NCI-H524 (cell line): ENCODE results near the gene CNOT1.
"Not testable (repeated sequence)": the region's sequence is repeated elsewhere in the genome, so short reads cannot be mapped to it uniquely, and the experiment has no call there.

Experiments used
- DNase-seq, 2 experiments: peaks; one replicate each; lab custom pipeline; 2025; lab: John Stamatoyannopoulos, UW

Gene CNOT1

DNA sequence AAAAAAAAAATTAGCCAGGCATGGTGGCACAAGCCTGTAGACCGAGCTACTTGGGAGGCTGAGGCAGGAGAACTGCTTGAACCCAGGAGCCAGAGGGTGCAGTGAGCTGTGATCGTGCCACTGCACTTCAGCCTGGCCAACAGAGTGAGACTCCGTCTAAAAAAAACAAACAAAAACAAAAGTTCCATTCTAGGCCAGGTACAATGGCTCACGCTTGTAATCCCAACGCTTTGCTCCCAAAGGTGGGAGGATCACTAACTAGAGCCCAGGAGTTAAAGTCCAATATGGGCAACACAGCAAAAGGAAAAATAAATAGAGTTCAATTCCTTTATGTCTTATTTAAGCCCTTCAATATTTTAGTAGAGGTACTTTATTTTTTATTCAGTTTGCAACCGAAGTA is 47.5 kb downstream of the CNOT1 start:
- DNase-seq = no peak

DNA sequence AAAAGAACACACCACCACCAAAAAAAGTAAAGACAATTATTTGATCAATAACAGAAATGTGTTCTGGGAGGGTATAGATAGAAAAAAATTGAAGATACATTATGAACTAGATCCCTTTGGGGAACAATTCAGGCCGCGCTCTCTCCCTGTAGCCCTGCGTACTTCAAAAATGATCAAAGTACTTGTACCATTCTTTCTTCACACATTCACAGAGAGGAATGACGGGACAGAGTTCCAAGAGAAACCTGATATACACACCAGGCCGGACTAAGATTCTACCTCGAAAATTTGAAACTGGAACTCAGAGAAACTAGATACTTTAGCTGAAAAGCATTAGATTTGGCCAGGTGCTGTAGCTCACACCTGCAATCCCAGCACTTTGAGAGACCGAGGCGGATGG is 50.0 kb downstream of the CNOT1 start:
- DNase-seq = no peak

DNA sequence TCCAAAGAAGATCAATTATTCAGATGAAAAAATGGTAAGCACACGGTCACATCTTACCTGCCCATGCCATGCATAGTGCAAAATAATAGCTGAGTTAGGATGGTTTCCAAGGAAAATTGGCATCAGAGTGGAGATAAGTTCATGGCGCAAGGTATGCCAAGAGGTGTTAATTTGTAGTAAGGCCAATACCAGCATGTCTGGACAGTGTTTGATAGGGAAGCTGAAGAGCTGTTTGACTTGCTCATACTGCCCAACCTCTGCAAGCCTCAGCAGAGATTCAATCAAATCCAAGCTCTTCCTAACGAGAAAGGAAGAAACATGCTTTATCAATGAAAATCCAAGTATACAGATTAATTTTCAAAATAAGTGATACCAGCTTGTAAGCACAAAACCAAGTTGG is 51.0 kb downstream of the CNOT1 start:
- no peak for DNase-seq

DNA sequence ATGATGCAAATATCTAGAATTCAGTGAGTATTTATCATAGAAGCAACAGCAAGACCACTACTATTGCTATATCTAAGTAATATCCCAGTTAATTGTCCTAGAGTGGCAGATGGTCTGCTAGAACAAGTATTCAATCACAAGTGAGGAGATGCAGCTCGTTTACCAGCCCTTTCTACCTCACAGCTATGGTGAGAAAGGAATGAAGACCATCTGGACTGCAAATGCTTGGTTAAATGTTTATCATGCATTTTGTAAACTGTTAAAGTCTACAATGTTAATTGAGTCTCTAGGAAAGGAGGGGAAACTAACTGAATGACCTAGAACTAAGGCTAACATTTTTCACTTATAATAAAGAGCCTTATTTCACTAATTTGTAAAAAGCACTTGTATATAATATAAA is 52.5 kb downstream of the CNOT1 start:
- peak; percentile 37 to 80 for DNase-seq

DNA sequence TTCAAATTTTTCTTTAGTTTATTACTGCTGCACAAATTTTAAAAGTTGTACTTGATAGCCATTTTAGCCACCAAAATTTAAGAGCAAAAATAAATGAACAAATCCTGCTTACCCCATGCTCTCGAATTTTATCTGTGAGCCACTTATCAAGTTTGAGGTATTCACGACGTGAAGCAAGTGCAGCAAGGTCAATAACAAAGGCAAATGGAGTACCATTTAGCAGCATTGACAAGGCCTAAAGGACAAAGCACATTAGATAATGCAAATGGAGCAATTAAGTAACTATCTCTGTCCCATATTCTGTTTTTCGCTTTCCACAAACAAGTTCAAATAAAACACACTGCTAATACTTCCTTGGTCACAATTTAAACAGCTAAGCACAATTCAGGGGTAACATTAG is 54.7 kb downstream of the CNOT1 start:
- DNase-seq = no peak

DNA sequence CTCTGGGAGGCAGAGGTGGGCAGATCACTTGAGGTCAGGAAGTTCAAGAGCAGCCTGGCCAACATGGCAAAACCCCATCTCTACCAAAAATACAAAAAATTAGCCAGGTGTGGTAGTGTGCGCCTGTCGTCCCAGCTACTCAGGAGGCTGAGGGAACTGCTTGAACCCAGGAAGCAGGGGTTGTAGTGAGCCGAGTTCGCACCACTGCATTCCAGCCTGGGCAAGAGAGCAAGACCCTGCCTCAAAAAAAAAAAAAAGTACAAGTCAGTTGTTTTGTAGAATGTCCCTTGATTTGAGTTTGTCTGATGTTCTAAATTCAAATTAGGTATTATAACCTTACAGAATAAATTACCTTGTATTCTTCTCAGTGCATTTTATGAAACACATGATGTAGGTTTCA is 63.9 kb downstream of the CNOT1 start:
- DNase-seq = not testable (repeated sequence)

DNA sequence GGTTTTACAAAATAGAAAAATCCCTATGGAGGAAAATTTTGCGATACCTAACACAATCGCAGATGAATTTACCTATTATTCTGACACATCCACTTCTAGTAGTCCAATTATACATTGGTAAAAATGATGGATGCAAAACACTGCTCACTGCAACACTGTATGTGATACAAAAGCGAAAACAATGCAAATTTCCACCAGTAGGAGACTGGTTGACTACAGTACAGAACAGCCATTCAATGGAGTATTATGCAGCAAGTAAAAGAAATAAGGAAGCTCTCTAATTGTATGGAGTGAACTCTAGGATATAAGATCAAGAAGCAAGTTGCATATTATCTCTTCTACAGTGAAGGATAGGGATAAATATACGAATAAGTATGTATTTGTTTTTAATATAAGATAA is 65.9 kb downstream of the CNOT1 start:
- DNase-seq = no peak

DNA sequence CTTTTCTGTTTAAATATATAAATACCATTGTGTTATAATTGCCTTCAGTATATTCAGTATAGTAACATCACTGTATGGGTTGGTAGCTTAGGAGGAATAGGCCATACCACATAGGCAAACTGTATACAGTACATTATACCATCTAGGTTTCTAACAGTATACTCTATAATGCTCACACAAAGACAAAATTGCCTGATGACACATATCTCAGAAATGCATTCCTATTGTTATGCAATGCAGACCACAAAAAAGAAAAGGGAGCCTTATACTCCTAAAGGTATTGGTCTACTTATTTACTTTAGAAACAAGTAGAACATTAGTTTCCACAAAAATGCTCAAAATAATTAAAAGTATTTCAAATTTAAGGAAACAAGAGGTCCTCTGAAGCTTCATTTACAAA is 66.4 kb downstream of the CNOT1 start:
- DNase-seq = no peak

DNA sequence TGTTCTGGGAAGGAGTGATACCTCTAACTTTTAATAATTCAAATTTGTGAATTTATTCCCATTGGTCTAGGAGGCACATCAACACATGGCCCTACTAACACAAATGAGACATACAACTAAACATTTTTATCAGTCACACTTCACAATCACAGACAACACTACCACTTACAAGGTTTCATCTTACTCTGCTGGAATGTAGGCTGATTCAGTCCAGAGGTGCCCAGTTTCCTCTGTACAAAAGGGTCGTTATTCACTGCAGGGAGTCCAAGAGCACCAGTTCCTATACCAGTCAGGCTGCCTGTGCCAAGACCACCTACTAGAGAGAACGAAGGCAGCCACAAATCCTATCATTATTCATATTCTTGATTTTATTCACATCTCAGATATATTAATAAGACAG is 72.9 kb downstream of the CNOT1 start:
- DNase-seq = no peak

DNA sequence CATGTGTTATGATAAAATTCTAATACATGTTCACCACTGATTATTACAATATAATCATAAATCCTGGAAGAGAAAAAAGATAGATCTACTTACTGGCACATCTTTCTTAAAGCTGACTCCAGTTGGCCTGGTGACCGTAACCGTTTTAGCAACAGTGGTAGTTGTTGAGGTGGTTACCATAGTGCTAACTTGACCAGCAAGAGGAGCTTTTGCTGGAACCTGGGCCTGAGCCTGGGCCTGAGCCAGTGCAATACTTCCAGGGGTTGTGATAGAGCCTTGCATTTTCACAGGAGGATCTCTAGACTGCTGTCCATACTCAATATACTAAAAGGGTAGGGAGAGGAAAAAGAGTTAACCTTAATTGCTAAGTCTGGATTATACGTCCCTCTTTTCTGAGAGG is 78.1 kb downstream of the CNOT1 start:
- no peak for DNase-seq

DNA sequence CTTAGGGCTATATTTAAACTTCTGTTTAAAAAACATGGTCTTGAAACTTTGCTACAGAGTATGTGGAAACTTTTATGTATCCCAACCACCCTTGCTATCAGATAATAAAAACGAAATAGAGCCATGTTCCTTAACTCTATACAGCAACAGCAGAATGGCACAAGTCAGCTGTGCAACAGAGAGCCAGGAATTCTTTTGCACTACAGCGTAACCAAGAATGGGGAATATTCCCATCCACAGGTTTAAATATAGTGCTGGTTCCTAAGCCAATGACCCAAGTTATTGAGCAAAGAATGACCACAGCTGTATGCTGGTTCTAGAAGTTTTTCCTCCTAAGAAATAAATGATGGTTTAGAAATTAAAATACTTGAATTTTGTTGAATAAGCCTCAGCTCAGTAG is 81.2 kb downstream of the CNOT1 start:
- no peak for DNase-seq

DNA sequence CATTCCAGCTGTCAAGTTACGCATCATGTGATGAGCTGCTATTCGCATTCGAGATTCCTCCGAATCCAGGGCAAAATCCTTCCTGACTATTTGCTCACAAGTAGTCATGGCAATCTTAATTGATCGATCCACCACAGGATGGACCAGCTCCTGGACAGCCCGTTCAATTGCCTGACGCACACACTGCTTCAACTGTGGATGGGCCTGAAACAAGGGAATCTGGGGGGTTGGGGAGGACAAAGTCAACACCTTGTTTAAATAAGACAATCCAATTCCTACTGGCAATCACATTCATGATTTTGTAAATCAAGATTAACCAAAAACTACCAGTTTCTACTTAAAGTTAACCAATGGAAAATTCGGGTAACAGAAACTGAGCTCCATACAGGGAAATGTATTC is 85.9 kb downstream of the CNOT1 start:
- no peak for DNase-seq

DNA sequence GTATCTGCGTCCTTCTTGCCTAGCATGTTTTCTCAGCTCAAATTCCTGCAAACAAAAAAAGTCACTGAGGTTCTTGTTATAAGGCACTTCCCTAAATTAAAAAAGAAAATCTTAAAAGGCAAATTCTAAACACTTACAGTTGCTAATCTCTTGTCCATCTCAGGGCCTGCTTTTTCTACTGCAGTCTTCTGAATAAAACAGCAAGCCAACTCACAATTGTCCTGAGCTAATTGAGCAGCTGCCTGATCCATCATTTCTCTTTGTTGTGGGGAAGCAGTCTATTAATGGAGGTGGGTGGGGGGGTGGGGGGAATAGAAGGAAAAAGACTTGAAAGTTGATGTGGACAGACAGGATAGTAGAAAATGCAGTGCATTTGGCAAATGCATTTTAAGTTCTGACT is 87.3 kb downstream of the CNOT1 start:
- DNase-seq = no peak

DNA sequence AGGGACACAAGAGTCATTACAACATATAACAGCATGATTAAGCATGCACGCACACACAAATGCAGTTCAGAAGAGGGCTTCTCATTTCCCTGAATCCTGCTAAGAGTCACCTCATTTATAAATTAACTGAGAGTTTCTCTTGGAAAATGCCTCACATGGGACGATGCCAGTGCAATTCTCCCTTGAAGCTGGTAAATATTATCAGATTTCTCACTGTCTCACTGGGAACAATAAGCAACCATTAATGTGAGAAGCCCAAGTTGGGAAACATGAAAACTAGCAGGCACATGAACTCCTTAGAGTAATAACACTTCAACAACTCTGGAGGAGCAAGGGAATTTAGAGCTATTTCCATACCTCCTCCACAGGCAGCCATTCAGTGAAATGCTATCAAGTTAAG is 87.9 kb downstream of the CNOT1 start:
- no peak for DNase-seq

DNA sequence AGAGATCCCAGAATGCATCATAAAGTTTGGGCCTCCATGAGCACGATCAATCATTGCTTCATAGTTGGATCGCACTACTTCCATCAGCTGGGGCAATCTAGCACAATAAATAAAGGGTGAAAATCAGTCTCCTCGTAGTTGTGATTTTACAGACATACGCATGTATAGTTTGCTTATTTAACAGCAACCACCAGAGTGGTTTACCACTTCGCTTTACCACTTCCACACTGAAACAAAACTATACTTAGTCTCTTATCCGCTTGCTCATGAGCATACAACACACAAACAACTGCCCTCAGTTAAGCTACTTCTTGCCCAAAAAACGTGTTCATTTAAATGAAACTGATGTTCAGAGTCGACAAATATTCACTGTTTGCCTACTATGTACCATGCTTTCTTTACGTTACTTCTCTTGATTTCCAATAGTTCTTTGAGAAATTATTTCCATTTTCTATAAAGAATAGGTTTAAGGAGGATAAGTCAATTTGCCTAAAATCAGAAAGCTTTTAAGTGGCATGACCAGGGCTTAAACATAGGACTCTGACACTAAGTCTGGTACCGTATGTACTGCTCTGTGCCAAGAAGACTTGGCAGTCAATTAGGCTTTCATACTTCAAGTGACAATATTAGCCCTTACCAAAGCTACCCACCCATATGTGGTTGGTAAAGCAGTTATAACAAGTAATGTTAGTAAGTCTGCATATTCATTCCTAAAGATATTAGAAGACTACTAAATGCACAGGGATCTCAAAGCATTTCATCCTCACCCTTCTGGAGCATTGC is 92.3 kb downstream of the CNOT1 start:
- DNase-seq = no peak

DNA sequence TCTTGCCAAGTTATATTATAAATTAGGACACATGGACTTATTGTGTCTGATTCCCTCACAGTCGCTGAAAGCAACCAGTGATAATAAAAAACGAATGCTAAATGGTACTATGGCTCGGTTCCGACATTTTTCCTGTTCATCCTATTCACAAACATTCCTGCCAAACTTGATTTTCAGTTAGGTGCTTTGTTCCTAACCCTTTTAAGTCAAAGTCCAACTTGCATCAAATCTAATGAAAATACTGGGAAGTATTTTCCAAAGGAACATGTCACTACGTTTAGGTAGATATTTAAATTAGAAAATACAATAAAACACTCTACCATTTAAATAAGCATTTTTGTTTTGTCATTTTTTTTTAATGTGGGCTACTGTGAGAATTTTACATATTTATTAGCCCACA is 93.3 kb downstream of the CNOT1 start:
- no peak for DNase-seq

DNA sequence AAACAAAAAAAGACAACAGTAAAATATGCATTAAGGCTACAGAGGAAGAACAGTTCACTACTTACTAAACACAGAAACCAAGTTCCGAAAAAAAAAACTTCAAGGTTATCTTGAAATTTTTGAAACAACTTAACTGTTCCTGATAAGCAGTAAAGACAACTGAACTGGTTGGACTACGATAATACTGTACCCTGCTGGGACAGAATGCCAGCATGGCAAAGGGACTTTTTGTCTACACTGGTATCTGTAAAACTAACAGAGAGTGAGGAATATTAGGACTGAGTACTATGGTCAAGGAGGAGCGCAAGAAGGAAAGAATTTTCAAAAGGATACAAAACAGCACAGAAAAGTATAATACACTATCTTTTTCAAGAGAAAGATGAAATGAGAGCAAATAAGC is 94.5 kb downstream of the CNOT1 start:
- no peak for DNase-seq

DNA sequence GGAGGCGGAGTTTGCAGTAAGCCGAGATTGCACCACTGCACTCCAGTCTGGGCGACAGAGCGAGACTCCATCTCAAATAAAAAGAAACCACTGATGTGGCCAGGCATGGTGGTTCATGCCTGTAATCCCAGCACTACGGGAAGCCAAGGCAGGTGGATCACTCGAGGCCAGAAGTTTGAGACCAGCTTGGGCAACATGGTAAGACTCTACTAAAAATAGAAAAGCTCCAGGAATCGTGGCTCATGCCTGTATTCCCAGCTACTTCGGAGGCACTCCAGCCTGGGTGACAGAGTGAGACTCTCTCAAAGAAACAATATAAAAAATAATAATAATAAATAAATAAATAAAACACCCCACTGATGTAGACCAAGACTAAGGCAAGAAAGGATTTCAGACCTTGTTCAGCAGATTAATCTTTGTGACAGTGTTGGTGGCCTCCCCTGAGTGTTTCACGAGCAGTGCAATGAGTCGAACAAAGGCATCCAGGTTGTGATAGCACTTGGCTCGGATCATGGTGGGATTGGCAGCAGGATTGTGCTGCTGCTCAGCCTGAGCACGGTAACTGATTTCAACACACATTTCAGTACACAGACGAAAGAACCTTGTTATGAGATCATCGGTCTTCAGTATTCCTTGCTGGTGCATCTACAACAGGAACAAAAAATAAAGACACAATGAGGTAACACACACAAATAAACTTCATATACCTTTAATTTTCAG is 95.7 kb downstream of the CNOT1 start:
- DNase-seq = no peak

DNA sequence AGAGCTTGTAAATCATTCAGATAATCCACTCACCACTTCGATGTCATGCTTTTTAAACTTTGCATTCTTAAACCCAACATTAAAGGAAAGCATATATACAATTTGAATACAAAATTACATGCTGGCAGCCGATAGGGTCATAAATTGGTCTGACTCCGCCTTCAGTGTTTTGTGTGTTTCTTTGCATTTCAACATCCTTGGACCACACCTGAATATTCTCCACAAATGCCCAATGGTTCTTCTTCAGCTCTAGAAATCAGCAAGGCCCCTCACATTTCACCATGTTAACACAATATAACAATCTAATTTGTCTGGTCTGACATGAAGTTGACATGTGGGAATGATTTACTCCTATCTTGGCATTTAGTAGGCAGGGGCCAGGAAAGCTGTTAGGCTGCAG is 97.2 kb downstream of the CNOT1 start:
- DNase-seq = no peak

DNA sequence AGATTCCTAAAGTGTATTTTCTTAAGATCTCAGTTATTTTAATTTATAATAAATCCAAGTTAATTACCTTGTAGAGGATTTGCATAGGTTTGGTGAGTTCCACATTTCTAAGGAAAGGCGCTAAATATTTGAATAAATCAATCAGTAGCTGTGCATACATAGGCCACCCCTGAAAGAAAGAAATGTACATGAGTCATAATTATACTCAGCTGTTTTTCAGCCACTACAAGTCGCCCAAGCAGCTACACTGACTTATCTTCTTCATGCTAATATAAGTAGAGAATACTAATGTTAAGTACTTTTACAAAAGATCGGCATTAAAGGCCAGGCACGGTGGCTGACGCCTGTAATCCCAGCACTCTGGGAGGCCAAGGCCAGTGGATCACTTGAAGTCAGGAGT is 99.4 kb downstream of the CNOT1 start:
- no peak for DNase-seq

DNA sequence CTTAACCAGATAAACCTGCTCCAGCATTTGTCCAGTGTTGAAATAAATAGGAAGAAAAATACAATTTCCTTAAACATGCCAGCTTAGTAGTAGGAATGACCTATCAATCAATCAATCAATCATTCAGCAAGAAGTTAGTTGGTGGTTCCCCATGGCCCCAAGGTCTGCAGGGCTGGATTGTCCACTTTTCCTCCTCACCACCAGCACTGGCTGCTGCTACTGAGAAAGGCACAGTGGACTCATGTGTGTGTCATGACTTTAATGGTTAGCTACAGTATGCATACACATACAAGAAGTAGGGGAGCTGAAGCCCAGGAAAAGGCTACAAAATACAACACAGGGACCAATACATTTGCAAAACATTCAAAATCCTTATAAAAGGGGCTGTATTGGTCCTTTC is 109.9 kb downstream of the CNOT1 start:
- DNase-seq = no peak

DNA sequence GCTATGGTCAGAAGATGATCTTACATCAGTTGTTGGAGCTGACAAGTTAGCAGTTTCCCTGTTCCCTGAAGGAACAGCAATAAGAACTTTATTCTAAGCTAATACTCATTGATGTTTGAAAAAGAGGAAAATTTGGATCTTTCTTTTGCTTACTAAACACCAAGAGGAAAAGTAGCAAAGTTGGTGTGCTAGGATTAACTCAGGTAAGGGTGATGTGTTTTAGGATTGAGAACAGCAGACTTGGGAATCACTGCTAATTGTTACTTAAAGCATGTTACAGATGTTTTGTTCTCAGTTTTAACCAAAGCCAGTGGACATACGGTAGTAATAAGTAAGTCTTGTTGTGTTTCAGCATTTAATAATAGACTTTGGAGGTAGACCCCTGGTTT is 110.7 kb downstream of the CNOT1 start:
- no peak for DNase-seq

DNA sequence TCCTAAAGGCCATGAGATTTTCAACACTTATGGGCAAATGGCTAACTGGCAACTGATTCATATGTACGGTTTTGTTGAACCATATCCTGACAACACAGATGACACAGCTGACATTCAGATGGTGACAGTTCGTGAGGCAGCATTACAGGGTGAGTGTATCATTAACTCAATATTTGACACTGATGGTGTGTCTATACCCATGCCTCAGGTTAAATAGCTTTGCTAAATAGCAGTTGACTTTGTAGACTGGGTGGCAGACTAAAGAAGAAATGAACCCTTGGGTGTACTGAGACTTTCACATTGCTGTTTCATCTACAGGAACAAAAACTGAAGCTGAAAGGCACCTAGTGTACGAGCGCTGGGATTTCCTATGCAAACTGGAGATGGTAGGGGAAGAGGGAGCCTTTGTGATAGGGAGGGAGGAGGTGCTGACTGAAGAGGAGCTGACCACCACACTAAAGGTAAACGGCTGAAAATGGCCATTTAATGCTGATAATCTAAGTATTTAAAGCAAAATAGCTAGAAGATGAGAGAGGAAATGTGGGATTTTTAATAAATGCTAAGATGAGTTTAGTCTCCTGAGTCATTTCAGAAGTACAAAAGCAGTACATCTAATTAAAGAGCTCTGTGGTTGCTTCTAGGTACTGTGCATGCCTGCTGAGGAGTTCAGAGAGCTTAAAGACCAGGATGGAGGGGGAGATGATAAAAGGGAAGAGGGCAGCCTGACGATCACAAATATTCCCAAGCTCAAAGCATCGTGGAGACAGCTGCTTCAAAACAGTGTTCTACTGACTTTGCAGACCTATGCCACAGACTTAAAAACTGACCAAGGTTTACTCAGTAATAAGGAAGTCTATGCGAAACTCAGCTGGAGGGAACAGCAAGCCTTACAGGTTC is 111.3 kb downstream of the CNOT1 start:
- DNase-seq = no peak
